ENCODE measurements around the gene SGPP2.

DNA sequence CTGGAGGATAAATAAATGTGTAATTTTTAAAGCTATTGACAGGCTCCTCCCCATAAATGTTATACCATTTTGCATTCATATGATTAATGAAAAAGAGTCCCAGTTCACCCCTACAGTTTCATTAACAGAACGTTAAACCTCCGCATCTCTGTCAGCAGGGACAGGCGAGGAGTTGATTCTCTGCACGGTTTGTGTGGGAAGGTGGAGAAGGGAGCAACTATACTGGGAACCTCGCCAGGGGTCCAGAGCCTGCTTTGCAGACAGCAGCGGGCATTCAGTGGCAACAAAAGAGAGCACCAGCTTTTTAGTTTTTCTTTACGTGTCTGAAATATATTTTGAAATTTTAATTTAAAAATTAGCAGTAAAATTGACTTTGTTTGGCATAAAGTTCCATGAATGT is 130.2 kb downstream of the SGPP2 start:
- TF ChIP-seq, protein P1, sequence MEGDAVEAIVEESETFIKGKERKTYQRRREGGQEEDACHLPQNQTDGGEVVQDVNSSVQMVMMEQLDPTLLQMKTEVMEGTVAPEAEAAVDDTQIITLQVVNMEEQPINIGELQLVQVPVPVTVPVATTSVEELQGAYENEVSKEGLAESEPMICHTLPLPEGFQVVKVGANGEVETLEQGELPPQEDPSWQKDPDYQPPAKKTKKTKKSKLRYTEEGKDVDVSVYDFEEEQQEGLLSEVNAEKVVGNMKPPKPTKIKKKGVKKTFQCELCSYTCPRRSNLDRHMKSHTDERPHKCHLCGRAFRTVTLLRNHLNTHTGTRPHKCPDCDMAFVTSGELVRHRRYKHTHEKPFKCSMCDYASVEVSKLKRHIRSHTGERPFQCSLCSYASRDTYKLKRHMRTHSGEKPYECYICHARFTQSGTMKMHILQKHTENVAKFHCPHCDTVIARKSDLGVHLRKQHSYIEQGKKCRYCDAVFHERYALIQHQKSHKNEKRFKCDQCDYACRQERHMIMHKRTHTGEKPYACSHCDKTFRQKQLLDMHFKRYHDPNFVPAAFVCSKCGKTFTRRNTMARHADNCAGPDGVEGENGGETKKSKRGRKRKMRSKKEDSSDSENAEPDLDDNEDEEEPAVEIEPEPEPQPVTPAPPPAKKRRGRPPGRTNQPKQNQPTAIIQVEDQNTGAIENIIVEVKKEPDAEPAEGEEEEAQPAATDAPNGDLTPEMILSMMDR (IDR thresholded peaks at IDR 0.05): no peak
- TF ChIP-seq POLR2A (IDR thresholded peaks at IDR 0.05): no peak
